Liver (tissue), 9 donors: ENCODE data around the gene TTC33. TPM values are rescaled to one million over a fixed set of nuclear protein-coding genes. Genes with fewer than 3 reads are reported as not detected.

Source experiments
- DNase-seq: peaks from one replicate; pipeline ENCODE4 v3.0.0-alpha.2; 2017; ENCODE audit warnings: low spot score
- H3K27ac ChIP-seq, 2 donors: one replicate each; pipeline ENCODE4 v1.7.0; 2013; ENCODE audit warnings: inconsistent platforms in 2 of 2, low read length in 2 of 2, control low read depth in 1 of 2, low read depth in 1 of 2, mild to moderate bottlenecking in 1 of 2
- H3K27me3 ChIP-seq, 4 donors: one replicate each; pipeline versions ENCODE4 v1.6.1 to v1.7.0; 2013; ENCODE audit warnings: low read length in 3 of 4, inconsistent platforms in 1 of 4, mild to moderate bottlenecking in 1 of 4, moderate library complexity in 1 of 4; ENCODE audit not compliant: control insufficient read depth in 4 of 4, insufficient read depth in 4 of 4
- H3K36me3 ChIP-seq, 4 donors: one replicate each; pipeline versions ENCODE4 v1.6.1 to v1.7.0; 2013; ENCODE audit warnings: low read length in 3 of 4, mild to moderate bottlenecking in 3 of 4, low read depth in 1 of 4, moderate library complexity in 1 of 4; ENCODE audit not compliant: control insufficient read depth in 4 of 4, insufficient read depth in 3 of 4
- H3K4me1 ChIP-seq, 4 donors: one replicate each; pipeline versions ENCODE4 v1.6.1 to v1.7.0; 2013; ENCODE audit warnings: low read length in 3 of 4, mild to moderate bottlenecking in 3 of 4, moderate library complexity in 1 of 4; ENCODE audit not compliant: control insufficient read depth in 4 of 4, insufficient read depth in 4 of 4
- H3K4me3 ChIP-seq, 3 donors: one replicate each; pipeline versions ENCODE4 v1.6.1 to v1.7.0; 2013; ENCODE audit warnings: low read length in 3 of 3, control low read depth in 1 of 3, low read depth in 1 of 3, mild to moderate bottlenecking in 1 of 3
- H3K9ac ChIP-seq, 2 donors: one replicate each; pipeline ENCODE4 v1.7.0; 2013; ENCODE audit warnings: low read length in 2 of 2, mild to moderate bottlenecking in 2 of 2, moderate library complexity in 2 of 2, control low read depth in 1 of 2, low read depth in 1 of 2
- H3K9me3 ChIP-seq, 4 donors: one replicate each; pipeline versions ENCODE4 v1.6.1 to v1.7.0; 2013; ENCODE audit warnings: low read length in 3 of 4; ENCODE audit not compliant: control insufficient read depth in 4 of 4
- ATF3 ChIP-seq: IDR thresholded peaks from 2 replicates; pipeline ENCODE4 v1.6.1; 2016; ENCODE audit warnings: antibody characterized with exemption
- EGR1 ChIP-seq, 2 donors: IDR thresholded peaks; 2 replicates each; pipeline ENCODE4 v1.6.1; 2016 to 2018; ENCODE audit warnings: antibody characterized with exemption in 2 of 2, low read depth in 2 of 2
- FOXA1 ChIP-seq: IDR thresholded peaks from 2 replicates; pipeline ENCODE4 v1.6.1; 2016; ENCODE audit warnings: antibody characterized with exemption
- FOXA2 ChIP-seq: IDR thresholded peaks from 2 replicates; pipeline ENCODE4 v1.6.1; 2016; ENCODE audit warnings: antibody characterized with exemption
- GABPA ChIP-seq, 2 donors: IDR thresholded peaks in 1 of 2; conservative IDR thresholded peaks in 1 of 2; 2 replicates each; pipeline ENCODE4 v1.6.1; 2016; ENCODE audit warnings: antibody characterized with exemption in 2 of 2, mild to moderate bottlenecking in 1 of 2, moderate library complexity in 1 of 2
- HNF4A ChIP-seq, 2 donors: conservative IDR thresholded peaks; 2 replicates each; pipeline ENCODE4 v1.6.1; 2016; ENCODE audit warnings: antibody characterized with exemption in 2 of 2, mild to moderate bottlenecking in 2 of 2
- HNF4G ChIP-seq: IDR thresholded peaks from 2 replicates; pipeline ENCODE4 v1.6.1; 2016; ENCODE audit warnings: antibody characterized with exemption
- JUND ChIP-seq, 2 donors: IDR thresholded peaks; 2 replicates each; pipeline ENCODE4 v1.6.1; 2016; ENCODE audit warnings: antibody characterized with exemption in 2 of 2
- MAX ChIP-seq: IDR thresholded peaks from 2 replicates; pipeline ENCODE4 v1.6.1; 2016; ENCODE audit warnings: antibody characterized with exemption
- NR2F2 ChIP-seq: IDR thresholded peaks from 2 replicates; pipeline ENCODE4 v1.6.1; 2016; ENCODE audit warnings: antibody characterized with exemption
- RAD21 ChIP-seq, 2 donors: IDR thresholded peaks; 2 replicates each; pipeline ENCODE4 v1.6.1; 2016; ENCODE audit warnings: antibody characterized with exemption in 2 of 2, mild to moderate bottlenecking in 2 of 2
- REST ChIP-seq: IDR thresholded peaks from 2 replicates; pipeline ENCODE4 v1.6.1; 2016; ENCODE audit warnings: antibody characterized with exemption, mild to moderate bottlenecking
- RXRA ChIP-seq, 2 donors: IDR thresholded peaks; 2 replicates each; pipeline ENCODE4 v1.6.1; 2017 to 2018; ENCODE audit warnings: antibody characterized with exemption in 2 of 2, mild to moderate bottlenecking in 1 of 2
- SP1 ChIP-seq: IDR thresholded peaks from 2 replicates; pipeline ENCODE4 v1.6.1; 2018; ENCODE audit warnings: antibody characterized with exemption, mild to moderate bottlenecking
- TAF1 ChIP-seq: conservative IDR thresholded peaks from 2 replicates; pipeline ENCODE4 v1.6.1; 2016; ENCODE audit warnings: antibody characterized with exemption, mild to moderate bottlenecking
- YY1 ChIP-seq: IDR thresholded peaks from 2 replicates; pipeline ENCODE4 v1.6.1; 2016; ENCODE audit warnings: antibody characterized with exemption, mild to moderate bottlenecking
- ZBTB33 ChIP-seq: IDR thresholded peaks from 2 replicates; pipeline ENCODE4 v1.6.1; 2016; ENCODE audit warnings: antibody characterized with exemption
- WGBS: extraction: QIAGEN DNeasy Blood & Tissue Kit; methylation state at CpG from one replicate; pipeline ENCODE4 v1.1.7; 2013; 5-methylcytosine and 5-hydroxymethylcytosine counted together
- polyA plus RNA-seq, 2 donors: library from polyadenylated mRNA; stranded (reverse) in 1 of 2; unstranded in 1 of 2; fragments of 200-250 nt in 1 of 2; fragments of >200 nt in 1 of 2; fragmentation: Nextera tagmentation in 1 of 2; extraction: Ambion mirVana in 1 of 2; gene quantifications; one replicate each; pipeline versions ENCODE4 v1.2.1 to v1.2.3, GENCODE V29; 2013 to 2015
- total RNA-seq, 2 donors: library from RNA; depleted of rRNA; stranded (reverse); fragments of >200 nt; gene quantifications; one replicate each; pipeline ENCODE4 v1.2.3, GENCODE V29; 2014
- donor health status: healthy.
- donor health status: healthy.
- donor health status: healthy.
- donor health status: healthy.
- donor health status: healthy.

The TTC33 gene
- total and polyA plus RNA-seq, 4 donors = 4.3 to 12.0 (median 7.6) TPM

- Histone ChIP-seq H3K27ac (no peak overlapping the region), H3K36me3 (no peaks in the 10 kb centered on the region), H3K9ac (no peak overlapping the region), H3K4me1 (no peaks in the 10 kb centered on the region), H3K4me3 (no peak overlapping the region), H3K27me3 (peaks cover 0 to 9% (median 0%) of the 10 kb centered on the region in 4 donors), H3K9me3 (no peaks in the 10 kb centered on the region)
- no peak for DNase-seq
- TF ChIP-seq YY1 (no peak), RAD21 (IDR thresholded peaks at IDR 0.05) (no peak), MAX (no peak), RXRA (IDR thresholded peaks at IDR 0.05) (no peak), EGR1 (IDR thresholded peaks at IDR 0.05; ENCODE audit: low read depth in 2 of 2) (no peak), JUND (IDR thresholded peaks at IDR 0.05) (no peak), ZBTB33 (no peak), SP1 (no peak), HNF4A (conservative IDR thresholded peaks at IDR 0.05) (no peak), ATF3 (no peak), FOXA1 (no peak), GABPA (IDR thresholded peaks at IDR 0.05 in 1 of 2, conservative IDR thresholded peaks at IDR 0.05 in 1 of 2) (no peak), TAF1 (no peak), HNF4G (no peak), FOXA2 (no peak)
- 80% methylated on average over 3 of the region's 3 CpGs for WGBS
Measured at GRCh38 chr5:40665635-40666298, 90.0 kb downstream of the TTC33 start.

- H3K9ac ChIP-seq = no peak overlapping the region
- TF ChIP-seq YY1 = no peak
- no peak for TF ChIP-seq REST
- TF ChIP-seq NR2F2 = no peak
- TF ChIP-seq FOXA2 = no peak
- no peak for TF ChIP-seq JUND (IDR thresholded peaks at IDR 0.05)
- H3K4me3 ChIP-seq = no peak overlapping the region
- WGBS = 81% methylated on average over 2 of the region's 2 CpGs
- H3K27ac ChIP-seq = no peak overlapping the region
- H3K4me1 ChIP-seq = no peaks in the 10 kb centered on the region
- DNase-seq = no peak
- H3K27me3 ChIP-seq = no peaks in the 10 kb centered on the region
- H3K9me3 ChIP-seq = no peaks in the 10 kb centered on the region
- no peaks in the 10 kb centered on the region for H3K36me3 ChIP-seq
Measured at GRCh38 chr5:40660751-40661150, 95.0 kb downstream of the TTC33 start.
